ENCODE measurements around the gene PRR12. TPM values are rescaled to one million over a fixed set of nuclear protein-coding genes. Genes with fewer than 3 reads are reported as not detected.
A peak's percentile ranks its signal among the peaks of the same experiment; 100 is the strongest.

The PRR12 gene
- total and polyA plus RNA-seq, 9 of the 15 experiments (the other 6 are each of a cell fraction or from before 2014, with no cell fraction given) = 0.01 to 21.1 (median 0.98) TPM

DNA sequence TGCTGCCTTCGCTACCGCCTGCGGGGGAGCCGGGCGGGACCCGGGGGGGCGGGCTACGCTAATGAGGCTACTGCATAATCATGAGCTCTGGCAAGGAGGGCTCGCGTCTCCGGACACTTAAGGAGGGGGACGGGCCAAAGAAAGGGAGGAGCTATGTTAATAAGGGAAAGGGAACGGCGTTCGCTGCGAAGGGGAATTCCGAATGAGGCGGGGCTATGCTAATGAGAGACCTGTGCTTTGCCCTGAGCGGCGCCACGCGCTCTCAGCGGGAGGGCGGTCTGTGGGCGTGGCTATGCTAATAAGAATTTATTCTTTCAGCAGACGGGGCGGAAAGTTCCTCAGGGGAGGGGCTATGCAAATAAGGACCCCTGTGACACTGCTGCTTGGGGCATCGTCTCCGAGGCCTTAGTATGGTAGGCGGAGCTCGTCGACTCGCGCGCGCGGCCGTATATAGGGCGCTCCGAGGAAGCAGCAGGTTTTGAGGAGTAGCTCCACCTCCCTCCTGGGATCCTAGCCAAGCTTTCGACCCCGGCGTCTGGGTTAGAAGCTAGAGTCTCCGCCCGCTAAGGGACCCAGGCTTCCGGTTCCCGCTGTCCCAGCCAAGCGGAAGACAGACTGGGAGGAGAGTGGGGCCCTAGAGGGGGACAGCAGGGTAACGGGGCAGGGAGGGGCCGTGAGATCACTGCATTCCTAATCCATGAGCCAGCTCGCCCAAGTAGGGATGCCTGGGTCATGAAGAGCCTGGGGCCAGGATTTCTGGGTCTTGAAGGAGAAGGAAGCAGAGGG is 49.3 kb downstream of the PRR12 start, which contains the start of gene RRAS (continued):
- TF ChIP-seq, protein P1, sequence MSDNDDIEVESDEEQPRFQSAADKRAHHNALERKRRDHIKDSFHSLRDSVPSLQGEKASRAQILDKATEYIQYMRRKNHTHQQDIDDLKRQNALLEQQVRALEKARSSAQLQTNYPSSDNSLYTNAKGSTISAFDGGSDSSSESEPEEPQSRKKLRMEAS (CRISPR knock-in tag; IDR thresholded peaks at IDR 0.05) = peak; percentile 67
- TF ChIP-seq ZNF274 (IDR thresholded peaks at IDR 0.05; ENCODE audit: borderline replicate concordance, low read depth, low read length) (no peak), CTBP1 (IDR thresholded peaks at IDR 0.05; ENCODE audit: borderline replicate concordance) (peak; percentile 66), NR2C1 (IDR thresholded peaks at IDR 0.05) (no peak), NR2C1 (tag; IDR thresholded peaks at IDR 0.05) (peak; percentile 52), TARDBP (IDR thresholded peaks at IDR 0.05) (peak; percentile 49; the same call in 1 of the 2 replicates), GABPB1 (CRISPR knock-in tag; IDR thresholded peaks at IDR 0.05) (peak; percentile 85; the same call in 1 of the 2 replicates), CBFB (CRISPR knock-in tag; IDR thresholded peaks at IDR 0.05) (no peak), NBN (IDR thresholded peaks at IDR 0.05; ENCODE audit: low read depth) (no peak), ZNF431 (CRISPR knock-in tag; IDR thresholded peaks at IDR 0.05) (no peak), MXI1 (IDR thresholded peaks at IDR 0.05; ENCODE audit: low read depth, low read length) (no peak), NR3C1 (CRISPR knock-in tag; IDR thresholded peaks at IDR 0.05) (no peak), ZNF444 (CRISPR knock-in tag; IDR thresholded peaks at IDR 0.05) (no peak), PHB (CRISPR knock-in tag; IDR thresholded peaks at IDR 0.05) (no peak), FOS (IDR thresholded peaks at IDR 0.05; ENCODE audit: extremely low read depth, insufficient read length) (no peak), HSF4 (CRISPR knock-in tag; IDR thresholded peaks at IDR 0.05; ENCODE audit: borderline replicate concordance) (no peak), MAZ (CRISPR knock-in tag; conservative IDR thresholded peaks at IDR 0.05 in 1 of 2, IDR thresholded peaks at IDR 0.05 in 1 of 2) (peak; percentile 81 to 85), ELF1 (tag; IDR thresholded peaks at IDR 0.05) (peak; percentile 81), TEAD1 (CRISPR knock-in tag; IDR thresholded peaks at IDR 0.05) (peak; percentile 83 to 97)
- TF ChIP-seq, protein P2, sequence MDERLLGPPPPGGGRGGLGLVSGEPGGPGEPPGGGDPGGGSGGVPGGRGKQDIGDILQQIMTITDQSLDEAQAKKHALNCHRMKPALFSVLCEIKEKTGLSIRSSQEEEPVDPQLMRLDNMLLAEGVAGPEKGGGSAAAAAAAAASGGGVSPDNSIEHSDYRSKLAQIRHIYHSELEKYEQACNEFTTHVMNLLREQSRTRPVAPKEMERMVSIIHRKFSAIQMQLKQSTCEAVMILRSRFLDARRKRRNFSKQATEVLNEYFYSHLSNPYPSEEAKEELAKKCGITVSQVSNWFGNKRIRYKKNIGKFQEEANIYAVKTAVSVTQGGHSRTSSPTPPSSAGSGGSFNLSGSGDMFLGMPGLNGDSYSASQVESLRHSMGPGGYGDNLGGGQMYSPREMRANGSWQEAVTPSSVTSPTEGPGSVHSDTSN (CRISPR knock-in tag; IDR thresholded peaks at IDR 0.05; ENCODE audit: low read depth) = no peak
- TF ChIP-seq, protein P2 (tag; conservative IDR thresholded peaks at IDR 0.05; ENCODE audit: low read depth) = no peak
- TF ChIP-seq, protein P3, sequence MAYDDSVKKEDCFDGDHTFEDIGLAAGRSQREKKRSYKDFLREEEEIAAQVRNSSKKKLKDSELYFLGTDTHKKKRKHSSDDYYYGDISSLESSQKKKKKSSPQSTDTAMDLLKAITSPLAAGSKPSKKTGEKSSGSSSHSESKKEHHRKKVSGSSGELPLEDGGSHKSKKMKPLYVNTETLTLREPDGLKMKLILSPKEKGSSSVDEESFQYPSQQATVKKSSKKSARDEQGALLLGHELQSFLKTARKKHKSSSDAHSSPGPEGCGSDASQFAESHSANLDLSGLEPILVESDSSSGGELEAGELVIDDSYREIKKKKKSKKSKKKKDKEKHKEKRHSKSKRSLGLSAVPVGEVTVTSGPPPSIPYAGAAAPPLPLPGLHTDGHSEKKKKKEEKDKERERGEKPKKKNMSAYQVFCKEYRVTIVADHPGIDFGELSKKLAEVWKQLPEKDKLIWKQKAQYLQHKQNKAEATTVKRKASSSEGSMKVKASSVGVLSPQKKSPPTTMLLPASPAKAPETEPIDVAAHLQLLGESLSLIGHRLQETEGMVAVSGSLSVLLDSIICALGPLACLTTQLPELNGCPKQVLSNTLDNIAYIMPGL (CRISPR knock-in tag; IDR thresholded peaks at IDR 0.05) = no peak; the same call in 1 of the 2 replicates
- TF ChIP-seq, protein P4, sequence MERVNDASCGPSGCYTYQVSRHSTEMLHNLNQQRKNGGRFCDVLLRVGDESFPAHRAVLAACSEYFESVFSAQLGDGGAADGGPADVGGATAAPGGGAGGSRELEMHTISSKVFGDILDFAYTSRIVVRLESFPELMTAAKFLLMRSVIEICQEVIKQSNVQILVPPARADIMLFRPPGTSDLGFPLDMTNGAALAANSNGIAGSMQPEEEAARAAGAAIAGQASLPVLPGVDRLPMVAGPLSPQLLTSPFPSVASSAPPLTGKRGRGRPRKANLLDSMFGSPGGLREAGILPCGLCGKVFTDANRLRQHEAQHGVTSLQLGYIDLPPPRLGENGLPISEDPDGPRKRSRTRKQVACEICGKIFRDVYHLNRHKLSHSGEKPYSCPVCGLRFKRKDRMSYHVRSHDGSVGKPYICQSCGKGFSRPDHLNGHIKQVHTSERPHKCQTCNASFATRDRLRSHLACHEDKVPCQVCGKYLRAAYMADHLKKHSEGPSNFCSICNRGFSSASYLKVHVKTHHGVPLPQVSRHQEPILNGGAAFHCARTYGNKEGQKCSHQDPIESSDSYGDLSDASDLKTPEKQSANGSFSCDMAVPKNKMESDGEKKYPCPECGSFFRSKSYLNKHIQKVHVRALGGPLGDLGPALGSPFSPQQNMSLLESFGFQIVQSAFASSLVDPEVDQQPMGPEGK (CRISPR knock-in tag; IDR thresholded peaks at IDR 0.05; ENCODE audit: borderline replicate concordance) = no peak

All from K562 (cell line).